Measurements from ENCODE around the gene ERMP1. TPM values are rescaled to one million over a fixed set of nuclear protein-coding genes. Genes with fewer than 3 reads are reported as not detected.

Gene ERMP1
- polyA plus RNA-seq, 2 of the 4 experiments (the other 2 are of a cell fraction): 22.5 to 53.4 TPM

DNA sequence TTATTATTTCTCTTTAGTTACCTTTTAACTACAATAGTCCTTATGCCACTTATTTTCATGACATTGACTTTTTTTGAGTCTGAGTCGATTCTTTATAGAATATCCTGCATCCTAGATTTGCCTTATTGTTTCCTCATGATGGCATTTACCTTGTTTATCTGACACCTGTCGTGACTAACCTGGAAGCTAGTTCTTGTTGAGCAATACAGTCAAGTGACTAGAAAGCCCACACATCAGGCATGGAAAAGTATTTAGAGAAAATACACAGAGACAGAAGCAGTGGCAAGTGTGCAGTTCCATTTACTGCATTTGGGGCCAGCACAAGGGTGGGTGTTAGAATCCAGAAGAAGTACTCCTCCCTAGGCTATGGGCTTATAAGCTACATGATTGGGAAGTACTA, 97.8 kb downstream of the ERMP1 start (continued):
- TF ChIP-seq RARB (CRISPR knock-in tag; IDR thresholded peaks at IDR 0.05) (no peak), RNF2 (IDR thresholded peaks at IDR 0.05; ENCODE audit: borderline replicate concordance, low read depth) (no peak)

Other genes starting within 250 kb of the ERMP1 start
- gene RIC1, start 204.0 kb downstream of the ERMP1 start, polyA plus RNA-seq (2011; rRNA removed): 26.8 and 32.8 TPM in 2 replicates
- 10.7 to 11.9 TPM (median 11.4 TPM) in 3 replicates for gene RIC1, start 204.0 kb downstream of the ERMP1 start, polyA plus RNA-seq (2017; fragmentation: RNase III; extraction: RNeasy Plus Mini Kit Qiagen cat#74134 plus additional on column Dnase treatment)
- gene MLANA, start 57.8 kb upstream of the ERMP1 start, polyA plus RNA-seq (2011; rRNA removed): not detected in 2 replicates
- not detected in 3 replicates for gene MLANA, start 57.8 kb upstream of the ERMP1 start, polyA plus RNA-seq (2017; fragmentation: RNase III; extraction: RNeasy Plus Mini Kit Qiagen cat#74134 plus additional on column Dnase treatment)
- 16.4 and 17.4 TPM in 2 replicates for gene RANBP6, start 182.5 kb upstream of the ERMP1 start, polyA plus RNA-seq (2011; rRNA removed)
- 19.3 to 22.7 TPM (median 19.6 TPM) in 3 replicates for gene RANBP6, start 182.5 kb upstream of the ERMP1 start, polyA plus RNA-seq (2017; fragmentation: RNase III; extraction: RNeasy Plus Mini Kit Qiagen cat#74134 plus additional on column Dnase treatment)